GM18511 (cell line): ENCODE measurements around the gene KRT40.

Source experiments
- ATAC-seq: cut with Tn5 transposase; IDR thresholded peaks from one replicate; pipeline ENCODE4 v1.9.1; 2021; ENCODE audit warnings: mild to moderate bottlenecking, moderate library complexity; ENCODE audit not compliant: unreplicated experiment

KRT40 gene

GRCh38 chr17:40997361-40997760, 13.2 kb upstream of the KRT40 start:
- no peak for ATAC-seq

DNA sequence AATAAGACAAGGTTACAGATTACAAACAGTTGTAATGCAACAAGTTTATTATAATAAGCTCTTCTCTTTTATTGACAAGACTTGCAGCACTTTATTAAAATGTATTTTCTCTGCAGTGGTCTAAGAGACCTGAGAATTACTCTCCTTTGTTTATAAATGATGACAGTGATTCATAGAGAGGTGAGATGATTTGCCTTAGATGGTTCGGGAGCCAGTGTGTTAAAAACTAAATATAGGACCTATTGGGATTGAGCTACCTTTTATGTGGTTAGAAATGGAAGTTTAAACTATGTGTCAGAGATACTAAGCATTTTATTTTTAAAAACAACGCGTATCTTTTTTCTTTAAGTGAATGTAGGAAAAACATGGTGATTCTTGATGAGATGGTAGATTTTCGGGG, 12.7 kb upstream of the KRT40 start:
- ATAC-seq = no peak

DNA sequence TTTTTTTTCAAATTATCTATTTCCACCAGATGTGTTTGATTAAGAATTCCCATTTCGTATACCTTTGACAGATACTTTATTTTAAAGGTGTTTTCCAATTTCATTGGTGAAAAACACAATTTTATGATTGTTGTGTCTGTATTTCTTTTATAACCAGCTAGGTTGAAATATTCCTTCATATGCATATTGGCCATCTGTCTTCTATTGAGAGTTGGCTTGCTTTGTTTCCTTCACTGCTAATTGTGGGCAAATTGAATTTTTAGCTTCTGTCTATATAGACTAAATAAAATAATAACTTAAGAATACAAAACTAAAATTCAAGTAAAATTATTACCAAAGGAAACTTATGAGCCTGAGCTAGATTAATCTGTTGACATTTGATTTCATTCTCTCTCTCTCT, 11.0 kb upstream of the KRT40 start:
- ATAC-seq = no peak

DNA sequence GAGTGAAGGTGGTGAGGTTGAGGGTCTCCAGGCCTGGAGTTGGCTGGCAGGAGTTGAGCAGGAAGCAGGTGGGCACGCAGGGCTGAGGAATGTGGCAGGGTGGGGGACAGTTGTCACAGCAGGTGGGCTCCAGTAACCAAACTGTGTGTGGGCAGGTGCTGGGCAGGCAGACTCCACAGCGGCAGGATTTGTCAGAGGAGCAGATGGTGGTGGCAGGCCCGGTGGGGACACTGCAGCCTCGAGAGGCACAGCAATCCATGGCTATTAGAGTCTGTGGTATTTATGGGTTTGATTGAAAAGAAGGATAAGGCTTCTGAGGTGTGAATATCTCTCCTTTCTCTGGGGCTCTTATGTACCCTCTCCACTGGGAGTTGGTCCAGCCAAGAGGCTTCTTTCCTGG, 9.7 kb upstream of the KRT40 start, which contains the start of gene KRTAP3-3:
TSS of gene KRTAP3-3 (minus strand) at position 326 of the 400 bp plus-strand sequence. CDS start at position 259, 67 bp downstream.
- ATAC-seq = no peak

DNA sequence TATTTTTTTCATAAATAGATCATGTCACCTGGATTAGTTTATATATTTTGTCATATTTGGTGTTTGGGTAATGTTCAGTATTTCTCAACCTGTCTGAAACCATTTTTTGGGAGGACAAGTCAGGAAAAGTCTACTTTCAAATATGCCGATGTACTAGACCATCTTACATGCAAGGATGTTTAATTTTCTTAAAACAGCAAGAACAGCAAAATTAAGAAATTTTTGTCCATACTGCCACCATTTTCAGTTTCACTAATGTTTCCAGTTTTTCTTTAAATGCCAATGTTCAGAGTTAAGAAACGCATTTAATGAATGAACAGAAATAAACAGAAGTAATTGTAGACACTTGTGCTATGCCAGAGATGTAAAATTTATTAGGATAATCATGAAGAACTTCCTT, 9.0 kb upstream of the KRT40 start:
- no peak for ATAC-seq

DNA sequence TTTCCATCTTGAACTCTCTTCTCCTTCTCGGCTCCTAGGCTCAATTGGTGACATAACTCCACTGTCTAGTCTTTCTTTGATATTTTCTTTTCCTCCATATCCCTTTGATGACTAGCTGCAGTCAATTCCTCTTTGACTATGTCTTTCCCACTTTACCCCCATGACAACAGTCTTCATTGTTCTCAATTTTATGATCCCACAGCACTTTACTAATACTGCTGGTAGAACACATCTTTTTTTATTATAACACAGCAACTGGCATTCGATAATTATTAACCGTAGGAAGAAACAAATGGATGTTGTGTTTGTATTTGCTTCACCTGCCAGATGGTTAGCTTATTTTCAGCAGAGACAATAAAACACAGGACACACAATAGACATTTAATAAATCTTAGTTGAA, 8.5 kb upstream of the KRT40 start:
- no peak for ATAC-seq

GRCh38 chr17:40986920-40987319, 2.8 kb upstream of the KRT40 start:
- no peak for ATAC-seq

DNA sequence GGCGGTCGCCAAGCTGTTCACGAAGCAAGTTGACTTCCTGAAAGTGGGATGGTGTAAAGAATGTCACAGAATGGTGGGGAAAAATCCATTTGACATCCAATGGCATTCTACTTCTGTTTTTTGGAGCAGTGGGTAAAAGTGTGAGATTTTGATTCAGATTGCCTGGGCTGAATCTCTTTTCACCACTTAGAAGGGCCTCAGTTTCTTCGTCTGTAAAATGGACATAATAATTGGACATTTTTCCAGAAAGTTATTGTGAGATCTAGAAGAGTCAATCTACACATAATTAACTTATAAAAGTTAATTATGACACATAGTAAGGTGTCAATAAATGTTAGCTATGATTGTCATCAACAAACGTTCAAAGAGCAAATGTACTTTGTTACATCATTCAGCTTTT, 3.0 kb downstream of the KRT40 start:
- ATAC-seq = no peak

DNA sequence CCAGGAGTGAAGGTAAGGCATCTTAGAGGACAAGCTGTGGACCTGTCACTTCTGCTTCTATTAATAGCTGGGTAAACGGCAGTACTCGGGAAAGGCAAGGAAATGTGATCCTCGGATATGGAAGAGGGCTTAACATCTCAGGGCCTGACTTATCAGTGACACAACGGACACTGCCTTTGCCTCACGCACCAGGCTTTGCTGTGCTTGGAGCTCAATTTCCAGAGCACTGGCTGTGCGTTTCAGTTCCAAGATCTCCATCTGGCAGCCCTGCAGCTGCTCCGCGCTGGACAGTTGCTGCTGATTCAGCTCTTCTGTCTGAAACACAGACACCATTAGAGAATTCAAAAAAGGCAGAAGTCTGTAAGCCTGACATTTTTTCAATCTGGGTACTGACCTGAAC, 3.5 kb downstream of the KRT40 start:
- no peak for ATAC-seq

DNA sequence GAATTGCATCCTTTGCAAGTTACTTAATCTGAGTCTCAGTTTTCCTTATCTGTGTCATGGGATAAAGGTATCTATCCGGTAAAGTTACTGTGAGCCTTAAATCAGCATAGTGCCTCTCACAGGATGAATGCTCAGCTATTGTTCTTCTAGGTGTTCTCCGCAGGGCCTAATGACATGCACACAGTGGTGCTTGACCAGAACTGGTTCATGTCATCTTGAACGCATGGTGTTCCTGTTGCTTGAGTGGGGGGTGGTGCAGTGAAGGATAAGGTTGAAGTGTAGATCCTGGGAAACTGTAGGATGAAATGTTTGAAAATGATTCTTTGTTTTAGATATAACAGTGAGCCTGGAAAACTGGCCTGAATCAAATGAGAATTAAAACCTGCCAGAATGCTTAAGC, 4.0 kb downstream of the KRT40 start:
- ATAC-seq = no peak

GRCh38 chr17:40978575-40979151, 5.5 kb downstream of the KRT40 start:
- no peak for ATAC-seq

DNA sequence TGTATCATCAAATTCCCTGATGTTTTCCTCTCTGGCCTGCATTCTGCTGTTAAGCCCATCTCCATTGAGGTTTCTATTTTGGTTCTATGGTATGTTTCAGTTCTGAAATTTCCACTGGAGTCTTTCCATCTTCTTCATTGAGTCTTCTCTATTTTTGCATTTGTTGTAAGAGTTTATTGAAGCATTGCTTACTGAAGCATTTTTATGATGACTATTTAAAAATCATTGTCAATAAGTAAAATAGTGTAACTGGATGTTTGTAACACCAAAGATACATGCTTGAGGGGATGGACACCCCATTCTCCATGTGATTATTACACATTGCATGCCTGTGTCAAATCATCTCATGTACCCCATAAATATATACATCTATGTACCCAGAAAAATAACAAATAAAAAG, 8.6 kb downstream of the KRT40 start:
- no peak for ATAC-seq

DNA sequence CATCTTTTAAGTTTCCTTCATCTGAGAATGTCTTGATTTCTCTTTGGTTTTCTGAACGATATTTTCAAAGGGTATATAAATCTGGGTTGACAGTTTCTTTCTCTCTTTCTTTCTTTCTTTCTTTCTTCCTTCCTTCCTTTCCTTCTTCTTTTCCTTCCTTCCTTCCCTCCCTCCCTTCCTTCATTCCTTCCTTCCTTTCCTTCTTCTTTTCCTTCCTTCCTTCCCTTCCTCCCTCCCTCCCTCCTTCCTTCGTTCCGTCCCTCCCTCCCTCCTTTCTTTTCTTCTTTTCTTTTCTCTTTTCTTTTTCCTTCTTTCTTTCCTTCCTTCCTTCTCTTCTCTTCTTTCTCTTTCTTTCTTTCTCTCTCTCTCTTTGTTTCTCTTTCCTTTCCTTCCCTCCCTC, 9.8 kb downstream of the KRT40 start:
- no peak for ATAC-seq

DNA sequence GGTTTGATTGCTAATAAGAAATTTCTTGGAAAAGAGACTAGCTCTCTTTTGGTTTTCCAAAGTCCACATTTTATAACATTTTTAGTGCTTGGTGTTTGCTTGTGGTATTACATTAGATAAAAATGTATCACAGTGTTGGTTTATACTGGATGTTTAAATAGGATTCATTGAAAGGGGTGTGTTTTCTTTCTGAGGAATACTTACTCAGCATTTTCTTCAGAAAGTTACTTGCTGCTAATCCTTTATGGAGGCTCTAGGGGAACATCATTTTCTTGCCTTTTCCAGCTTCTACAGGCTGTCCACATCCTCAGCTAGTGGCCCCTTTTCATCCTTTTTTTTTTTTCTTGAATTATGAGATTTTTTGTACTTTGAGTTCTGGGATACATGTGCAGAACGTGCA, 16.5 kb downstream of the KRT40 start:
- ATAC-seq = no peak

- no peak for ATAC-seq
Observed at GRCh38 chr17:40966848-40967247, 17.3 kb downstream of the KRT40 start, which contains the start of gene KRT39. Gene KRT39, minus strand, starts transcription at chr17:40966948. Its CDS starts 92 bp downstream, at chr17:40966856.

DNA sequence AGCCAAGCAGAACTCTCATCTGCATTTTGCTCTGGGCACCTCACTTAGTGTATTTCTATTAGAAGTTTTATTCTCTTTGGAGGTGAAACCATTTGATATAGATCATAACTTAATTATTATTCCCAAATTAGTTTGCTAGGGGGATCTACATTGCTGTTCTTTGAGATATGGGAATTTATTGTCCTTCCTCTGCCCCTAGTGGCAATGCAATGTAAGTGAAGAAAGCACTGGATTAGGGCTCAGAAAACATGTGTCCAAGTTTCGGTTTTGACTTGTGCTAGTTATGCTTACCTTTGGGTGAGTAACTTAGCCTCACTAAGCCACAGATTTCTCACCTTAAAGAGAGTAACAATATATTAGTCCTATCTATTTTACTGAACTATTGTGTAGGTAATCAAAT, 20.3 kb downstream of the KRT40 start:
- ATAC-seq = no peak

- ATAC-seq = no peak
Observed at GRCh38 chr17:40962059-40962561, 22.0 kb downstream of the KRT40 start.

- ATAC-seq = no peak
Observed at GRCh38 chr17:40961591-40961990, 22.5 kb downstream of the KRT40 start.

DNA sequence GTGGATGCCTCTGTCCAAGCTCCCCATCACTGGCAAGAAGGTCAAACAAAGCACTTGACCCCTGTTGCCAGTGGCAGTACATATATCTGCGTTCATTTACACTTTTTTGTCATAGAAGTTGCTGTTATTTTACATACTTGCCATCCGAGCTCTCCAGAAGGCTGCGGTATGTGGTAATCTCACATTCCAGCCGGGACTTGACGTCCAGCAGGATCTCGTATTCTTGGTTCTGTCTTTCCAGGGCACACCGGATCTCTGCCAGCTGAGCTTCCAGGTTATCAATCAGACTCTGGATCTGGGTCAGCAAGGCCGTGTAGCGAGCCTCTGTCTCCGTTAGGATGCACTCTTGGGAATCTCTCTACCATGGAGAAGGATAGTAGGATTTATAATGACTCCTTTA, 24.0 kb downstream of the KRT40 start:
- ATAC-seq = no peak

GRCh38 chr17:40958086-40958953, 25.8 kb downstream of the KRT40 start:
- ATAC-seq = no peak

DNA sequence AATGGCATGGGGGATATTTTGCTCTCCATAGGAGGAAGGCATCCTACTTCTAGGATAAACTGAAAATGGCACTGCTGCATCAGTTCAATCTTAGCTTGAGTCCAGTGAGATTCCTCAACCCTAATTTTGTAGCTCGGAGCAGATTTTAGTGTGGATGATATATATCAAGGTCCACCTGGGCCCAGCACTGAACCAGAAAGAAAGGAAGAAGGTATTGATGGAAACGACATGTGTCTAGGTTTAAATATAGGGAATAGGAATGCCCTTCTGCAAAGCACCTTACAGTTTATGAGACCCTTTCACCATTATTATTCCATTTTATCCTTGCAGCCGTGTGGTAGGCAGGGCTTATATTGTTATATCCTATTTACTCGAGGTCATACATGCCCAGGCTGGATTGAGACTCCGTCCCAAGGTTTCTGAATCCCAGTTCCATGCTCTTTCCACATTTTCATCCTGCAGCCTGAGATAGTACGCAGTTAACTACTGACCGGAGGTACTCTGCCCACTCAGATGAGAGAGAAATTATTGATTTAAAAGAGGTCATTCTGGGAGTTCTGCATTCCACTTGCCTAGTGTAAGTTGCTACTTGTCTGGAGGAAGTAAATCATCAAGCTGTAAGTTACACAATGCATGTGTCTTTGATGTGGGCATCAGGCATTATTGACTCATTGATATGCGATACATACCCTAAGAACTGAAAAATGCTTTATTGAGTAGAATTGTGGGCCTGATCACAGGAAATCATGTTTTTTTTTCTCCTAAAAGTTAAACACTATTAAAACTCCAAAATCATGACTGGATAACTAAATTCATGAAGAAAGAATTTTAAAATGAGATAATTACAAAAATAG, 27.5 kb downstream of the KRT40 start:
- ATAC-seq = no peak
